Measurements from ENCODE around the gene EFCAB9.

EFCAB9 gene

GRCh38 chr5:172234031-172234430, 40.1 kb downstream of the EFCAB9 start:
- Histone ChIP-seq H3K4me3 (replicated peaks; ENCODE audit: insufficient read depth, low read length) (no peak overlapping the region), H3K27ac (replicated peaks) (no peak overlapping the region), H3K27me3 (ENCODE audit: insufficient read depth, poor library complexity, severe bottlenecking) (no peaks in the 10 kb centered on the region)
- TF ChIP-seq GABPA (IDR thresholded peaks at IDR 0.05; ENCODE audit: low read depth) (no peak), SPI1 (IDR thresholded peaks at IDR 0.05; ENCODE audit: borderline replicate concordance, low read depth) (no peak), CTCF (IDR thresholded peaks at IDR 0.05; ENCODE audit: insufficient read depth, low read length) (no peak), REST (IDR thresholded peaks at IDR 0.05; ENCODE audit: insufficient replicate concordance, low read depth) (no peak), POLR2AphosphoS5 (IDR thresholded peaks at IDR 0.05; ENCODE audit: low read depth) (no peak)
- DNase-seq (ENCODE audit: low read depth in 1 of 2, low spot score in 1 of 2): no peak

- Histone ChIP-seq H3K27me3 (ENCODE audit: insufficient read depth, poor library complexity, severe bottlenecking) (no peaks in the 10 kb centered on the region), H3K4me3 (replicated peaks; ENCODE audit: insufficient read depth, low read length) (no peak overlapping the region), H3K27ac (replicated peaks) (no peak overlapping the region)
- no peak for DNase-seq (ENCODE audit: low read depth in 1 of 2, low spot score in 1 of 2)
- TF ChIP-seq CTCF (IDR thresholded peaks at IDR 0.05; ENCODE audit: insufficient read depth, low read length): no peak
- TF ChIP-seq SPI1 (IDR thresholded peaks at IDR 0.05; ENCODE audit: borderline replicate concordance, low read depth): peak; percentile 74
Measured at GRCh38 chr5:172235132-172235780, 41.3 kb downstream of the EFCAB9 start.

- no peak for TF ChIP-seq REST (IDR thresholded peaks at IDR 0.05; ENCODE audit: insufficient replicate concordance, low read depth)
- TF ChIP-seq CTCF (IDR thresholded peaks at IDR 0.05; ENCODE audit: insufficient read depth, low read length): no peak
- TF ChIP-seq SPI1 (IDR thresholded peaks at IDR 0.05; ENCODE audit: borderline replicate concordance, low read depth): no peak
- TF ChIP-seq GABPA (IDR thresholded peaks at IDR 0.05; ENCODE audit: low read depth): no peak
- TF ChIP-seq POLR2AphosphoS5 (IDR thresholded peaks at IDR 0.05; ENCODE audit: low read depth): no peak
- Histone ChIP-seq H3K27me3 (ENCODE audit: insufficient read depth, poor library complexity, severe bottlenecking) (no peaks in the 10 kb centered on the region), H3K4me3 (replicated peaks; ENCODE audit: insufficient read depth, low read length) (no peak overlapping the region), H3K27ac (replicated peaks) (no peak overlapping the region)
- no peak for DNase-seq (ENCODE audit: low read depth in 1 of 2, low spot score in 1 of 2)
Measured at GRCh38 chr5:172235827-172236736, 42.1 kb downstream of the EFCAB9 start.

All from HL-60 (cell line).